ENCODE results near the gene LSM7. TPM values are rescaled to one million over a fixed set of nuclear protein-coding genes. Genes with fewer than 3 reads are reported as not detected.

The LSM7 gene
- total RNA-seq, 1 experiment from 2014 or later: 97.3 TPM

- Histone ChIP-seq H3K27me3 (ENCODE audit: control insufficient read depth, insufficient read depth, low read length) (no peaks in the 10 kb centered on the region), H3K36me3 (ENCODE audit: control insufficient read depth, insufficient read depth, low read length) (no peaks in the 10 kb centered on the region), H3K4me3 (ENCODE audit: low read depth in 2 of 2, low read length in 2 of 2) (no peak overlapping the region), H3K9me3 (ENCODE audit: control insufficient read depth, insufficient read depth, low read depth, low read length) (no peaks in the 10 kb centered on the region), H3K27ac (ENCODE audit: low read length) (no peak overlapping the region), H3K4me1 (ENCODE audit: control insufficient read depth, insufficient read depth, low read length) (peaks cover 2% of the 10 kb centered on the region)
- ChIA-PET POLR2A (interaction anchor here (0.5 kb wide), 1 partner anchor 85 kb away, joined by 4 read pairs; no protein-coding TSS in a partner anchor), CTCF (no interaction called here)
- ATAC-seq (no peak), DNase-seq (ENCODE audit: low read depth, low spot score) (no peak)
- in situ Hi-C loops (cut with HindIII; ENCODE audit: low pct_unique_long_range_greater_than_20kb, low sequenced_read_pairs): no loop called here
- intact Hi-C loops (cut with micrococcal nuclease; ENCODE audit: unreplicated experiment): no loop called here
- BruUV-seq (replicated peaks): no TSS peak
- no peak for TF ChIP-seq POLR2AphosphoS5 (IDR thresholded peaks at IDR 0.05; ENCODE audit: low read depth, low read length)
- TF ChIP-seq CTCF (IDR thresholded peaks at IDR 0.05): no peak
- TF ChIP-seq, protein P1, sequence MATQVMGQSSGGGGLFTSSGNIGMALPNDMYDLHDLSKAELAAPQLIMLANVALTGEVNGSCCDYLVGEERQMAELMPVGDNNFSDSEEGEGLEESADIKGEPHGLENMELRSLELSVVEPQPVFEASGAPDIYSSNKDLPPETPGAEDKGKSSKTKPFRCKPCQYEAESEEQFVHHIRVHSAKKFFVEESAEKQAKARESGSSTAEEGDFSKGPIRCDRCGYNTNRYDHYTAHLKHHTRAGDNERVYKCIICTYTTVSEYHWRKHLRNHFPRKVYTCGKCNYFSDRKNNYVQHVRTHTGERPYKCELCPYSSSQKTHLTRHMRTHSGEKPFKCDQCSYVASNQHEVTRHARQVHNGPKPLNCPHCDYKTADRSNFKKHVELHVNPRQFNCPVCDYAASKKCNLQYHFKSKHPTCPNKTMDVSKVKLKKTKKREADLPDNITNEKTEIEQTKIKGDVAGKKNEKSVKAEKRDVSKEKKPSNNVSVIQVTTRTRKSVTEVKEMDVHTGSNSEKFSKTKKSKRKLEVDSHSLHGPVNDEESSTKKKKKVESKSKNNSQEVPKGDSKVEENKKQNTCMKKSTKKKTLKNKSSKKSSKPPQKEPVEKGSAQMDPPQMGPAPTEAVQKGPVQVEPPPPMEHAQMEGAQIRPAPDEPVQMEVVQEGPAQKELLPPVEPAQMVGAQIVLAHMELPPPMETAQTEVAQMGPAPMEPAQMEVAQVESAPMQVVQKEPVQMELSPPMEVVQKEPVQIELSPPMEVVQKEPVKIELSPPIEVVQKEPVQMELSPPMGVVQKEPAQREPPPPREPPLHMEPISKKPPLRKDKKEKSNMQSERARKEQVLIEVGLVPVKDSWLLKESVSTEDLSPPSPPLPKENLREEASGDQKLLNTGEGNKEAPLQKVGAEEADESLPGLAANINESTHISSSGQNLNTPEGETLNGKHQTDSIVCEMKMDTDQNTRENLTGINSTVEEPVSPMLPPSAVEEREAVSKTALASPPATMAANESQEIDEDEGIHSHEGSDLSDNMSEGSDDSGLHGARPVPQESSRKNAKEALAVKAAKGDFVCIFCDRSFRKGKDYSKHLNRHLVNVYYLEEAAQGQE (IDR thresholded peaks at IDR 0.05; ENCODE audit: insufficient read depth in 1 of 2, low read depth in 2 of 2, low read length in 1 of 2): no peak
- TF ChIP-seq SIN3A (IDR thresholded peaks at IDR 0.05; ENCODE audit: borderline replicate concordance, insufficient read depth, low read depth, low read length): no peak
- TF ChIP-seq TCF7L2 (IDR thresholded peaks at IDR 0.05; ENCODE audit: low read depth, low read length): no peak
These were observed 22.7 kb downstream of the LSM7 start for GRCh38 chr19:2305452-2306280.

DNA sequence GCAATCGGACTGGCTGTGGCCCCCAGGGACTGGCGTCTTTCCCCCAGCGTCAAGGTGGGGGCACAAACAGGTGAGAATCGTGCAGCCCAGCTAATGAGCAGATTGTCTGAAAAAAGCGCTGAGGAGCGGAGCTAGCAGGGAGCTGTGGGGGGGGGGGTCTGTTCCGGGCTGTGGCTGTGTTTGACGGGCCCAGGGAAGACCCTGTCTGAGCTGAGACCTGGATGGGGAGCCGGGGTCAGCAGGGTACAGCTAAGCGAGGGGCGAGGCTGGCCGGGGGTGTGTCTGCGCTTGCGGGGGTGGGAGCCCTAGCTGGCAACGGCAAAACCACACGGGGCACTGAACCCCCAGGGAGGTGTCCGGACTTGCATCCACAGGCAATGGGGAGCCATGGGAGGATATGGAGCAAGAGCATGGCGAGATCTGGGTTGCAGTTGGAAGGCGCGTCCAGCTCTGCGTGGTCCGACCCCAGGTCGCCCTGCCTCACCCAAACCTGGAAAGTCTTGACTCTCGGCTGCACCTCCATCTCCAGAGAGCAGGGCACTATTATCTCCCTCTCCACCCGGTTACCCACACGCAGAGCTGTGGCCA lies 25.1 kb downstream of the LSM7 start:
- CTCF ChIA-PET: no interaction called here
- Histone ChIP-seq H3K9me3 (ENCODE audit: control insufficient read depth, insufficient read depth, low read depth, low read length) (no peaks in the 10 kb centered on the region), H3K4me3 (ENCODE audit: low read depth in 2 of 2, low read length in 2 of 2) (no peak overlapping the region), H3K27me3 (ENCODE audit: control insufficient read depth, insufficient read depth, low read length) (no peaks in the 10 kb centered on the region), H3K36me3 (ENCODE audit: control insufficient read depth, insufficient read depth, low read length) (no peaks in the 10 kb centered on the region), H3K27ac (ENCODE audit: low read length) (no peak overlapping the region), H3K4me1 (ENCODE audit: control insufficient read depth, insufficient read depth, low read length) (no peaks in the 10 kb centered on the region)
- no peak for TF ChIP-seq TCF7L2 (IDR thresholded peaks at IDR 0.05; ENCODE audit: low read depth, low read length)
- TF ChIP-seq, protein P1 (IDR thresholded peaks at IDR 0.05; ENCODE audit: insufficient read depth in 1 of 2, low read depth in 2 of 2, low read length in 1 of 2): no peak
- no peak for TF ChIP-seq SIN3A (IDR thresholded peaks at IDR 0.05; ENCODE audit: borderline replicate concordance, insufficient read depth, low read depth, low read length)
- no peak for TF ChIP-seq CTCF (IDR thresholded peaks at IDR 0.05)
- TF ChIP-seq POLR2AphosphoS5 (IDR thresholded peaks at IDR 0.05; ENCODE audit: low read depth, low read length): no peak
- POLR2A ChIA-PET: no interaction called here
- intact Hi-C loops (cut with micrococcal nuclease; ENCODE audit: unreplicated experiment): no loop called here
- DNase-seq (ENCODE audit: low read depth, low spot score) (no peak), ATAC-seq (no peak)
- BruUV-seq (replicated peaks): no TSS peak
- in situ Hi-C loops (cut with HindIII; ENCODE audit: low pct_unique_long_range_greater_than_20kb, low sequenced_read_pairs): no loop called here

Data from Panc1 (cell line).